ENCODE measurements around the gene ZNF474. TPM values are rescaled to one million over a fixed set of nuclear protein-coding genes. Genes with fewer than 3 reads are reported as not detected.

ZNF474 gene
- total and polyA plus RNA-seq, 9 donors: 0.12 to 5.7 (median 0.31) TPM; not detected in 1

GRCh38 chr5:122164831-122165558 lies 35.6 kb downstream of the ZNF474 start:
- no peaks in the 10 kb centered on the region for H3K4me1 ChIP-seq (ENCODE audit: insufficient read depth)
- TF ChIP-seq POLR2A (IDR thresholded peaks at IDR 0.05): no peak
- intact Hi-C loops (cut with DNase I): no loop called here
- WGBS, 3 donors: 68 to 75% (median 71%) methylated on average over 3 of the region's 3 CpGs
- H3K27ac ChIP-seq: no peak overlapping the region
- H3K27me3 ChIP-seq: no peaks in the 10 kb centered on the region
- no peak for DNase-seq
- no peaks in the 10 kb centered on the region for H3K9me3 ChIP-seq
- H3K4me3 ChIP-seq: no peak overlapping the region
- H3K36me3 ChIP-seq: no peaks in the 10 kb centered on the region

- WGBS, 3 donors: 73 to 87% (median 79%) methylated on average over 3 of the region's 3 CpGs
- no peaks in the 10 kb centered on the region for H3K4me1 ChIP-seq (ENCODE audit: insufficient read depth)
- no peak overlapping the region for H3K27ac ChIP-seq
- no peak overlapping the region for H3K4me3 ChIP-seq
- no peaks in the 10 kb centered on the region for H3K36me3 ChIP-seq
- no peak for DNase-seq
- intact Hi-C loops (cut with DNase I): no loop called here
- H3K27me3 ChIP-seq: no peaks in the 10 kb centered on the region
- TF ChIP-seq POLR2A (IDR thresholded peaks at IDR 0.05) (no peak), EP300 (IDR thresholded peaks at IDR 0.05) (no peak), CTCF (IDR thresholded peaks at IDR 0.05) (no peak)
- no peaks in the 10 kb centered on the region for H3K9me3 ChIP-seq
Observed at GRCh38 chr5:122165559-122166078, 36.3 kb downstream of the ZNF474 start.

- Histone ChIP-seq H3K4me1 (ENCODE audit: insufficient read depth) (peaks cover 2% of the 10 kb centered on the region), H3K27me3 (no peaks in the 10 kb centered on the region), H3K36me3 (no peaks in the 10 kb centered on the region), H3K27ac (no peak overlapping the region), H3K4me3 (no peak overlapping the region), H3K9me3 (no peaks in the 10 kb centered on the region)
- intact Hi-C loops (cut with DNase I): no loop called here
- TF ChIP-seq CTCF (IDR thresholded peaks at IDR 0.05) (no peak), POLR2A (IDR thresholded peaks at IDR 0.05) (no peak), EP300 (IDR thresholded peaks at IDR 0.05) (no peak)
- DNase-seq: no peak
- WGBS, 3 donors: 96 to 98% (median 96%) methylated on average over 4 of the region's 4 CpGs
Observed at GRCh38 chr5:122169350-122170103, 40.2 kb downstream of the ZNF474 start.

GRCh38 chr5:122170620-122171019 lies 41.3 kb downstream of the ZNF474 start:
- 60 to 80% (median 70%) methylated on average over 4 of the region's 4 CpGs for WGBS, 3 donors
- intact Hi-C loops (cut with DNase I): no loop called here
- H3K9me3 ChIP-seq: no peaks in the 10 kb centered on the region
- no peaks in the 10 kb centered on the region for H3K27me3 ChIP-seq
- H3K4me3 ChIP-seq: no peak overlapping the region
- TF ChIP-seq CTCF (IDR thresholded peaks at IDR 0.05) (no peak), EP300 (IDR thresholded peaks at IDR 0.05) (no peak)
- DNase-seq: no peak
- H3K4me1 ChIP-seq (ENCODE audit: insufficient read depth): peaks cover 2% of the 10 kb centered on the region
- H3K27ac ChIP-seq: no peak overlapping the region
- no peaks in the 10 kb centered on the region for H3K36me3 ChIP-seq

GRCh38 chr5:122172207-122172606 lies 42.9 kb downstream of the ZNF474 start:
- WGBS, 3 donors: 64 to 94% (median 91%) methylated on average over 1 of the region's 1 CpG
- no peaks in the 10 kb centered on the region for H3K36me3 ChIP-seq
- H3K9me3 ChIP-seq: no peaks in the 10 kb centered on the region
- peaks cover 2% of the 10 kb centered on the region for H3K4me1 ChIP-seq (ENCODE audit: insufficient read depth)
- H3K4me3 ChIP-seq: no peak overlapping the region
- intact Hi-C loops (cut with DNase I): no loop called here
- H3K27ac ChIP-seq: no peak overlapping the region
- H3K27me3 ChIP-seq: no peaks in the 10 kb centered on the region
- no peak for TF ChIP-seq EP300 (IDR thresholded peaks at IDR 0.05)
- TF ChIP-seq POLR2A (IDR thresholded peaks at IDR 0.05): no peak
- TF ChIP-seq CTCF (IDR thresholded peaks at IDR 0.05): no peak
- no peak for DNase-seq

Data from ovary (tissue), 9 donors.